IPS-18a (cell line): ENCODE measurements around the gene ZBTB3.
A peak's percentile ranks its signal among the peaks of the same experiment; 100 is the strongest.

ENCODE experiments used
- H3K27ac ChIP-seq: one replicate; pipeline ENCODE4 v1.5.1; 2013; ENCODE audit warnings: low read length
- H3K27me3 ChIP-seq: one replicate; pipeline ENCODE4 v1.6.1; 2013; ENCODE audit warnings: mild to moderate bottlenecking, low read length; ENCODE audit not compliant: control insufficient read depth, insufficient read depth
- H3K36me3 ChIP-seq: one replicate; pipeline ENCODE4 v1.6.1; 2013; ENCODE audit warnings: low read depth, low read length; ENCODE audit not compliant: control insufficient read depth
- H3K4me1 ChIP-seq: one replicate; pipeline ENCODE4 v1.6.1; 2013; ENCODE audit warnings: low read depth, low read length; ENCODE audit not compliant: control insufficient read depth
- H3K4me3 ChIP-seq: one replicate; pipeline ENCODE4 v1.5.1; 2013; ENCODE audit warnings: low read length
- H3K9ac ChIP-seq: one replicate; pipeline ENCODE4 v1.6.1; 2013; ENCODE audit warnings: mild to moderate bottlenecking, low read length, moderate library complexity
- H3K9me3 ChIP-seq: one replicate; pipeline ENCODE4 v1.6.1; 2013; ENCODE audit warnings: low read depth, low read length; ENCODE audit not compliant: control insufficient read depth

The ZBTB3 gene

GRCh38 chr11:62726156-62726914 lies 27.6 kb downstream of the ZBTB3 start:
- H3K4me3 ChIP-seq = peak overlapping the region; percentile 66
- H3K9me3 ChIP-seq = no peaks in the 10 kb centered on the region
- peaks cover 39% of the 10 kb centered on the region for H3K36me3 ChIP-seq
- H3K27ac ChIP-seq = peak overlapping the region; percentile 53
- H3K4me1 ChIP-seq = peaks cover 15% of the 10 kb centered on the region
- H3K9ac ChIP-seq = peak overlapping the region; percentile 77
- no peaks in the 10 kb centered on the region for H3K27me3 ChIP-seq

DNA sequence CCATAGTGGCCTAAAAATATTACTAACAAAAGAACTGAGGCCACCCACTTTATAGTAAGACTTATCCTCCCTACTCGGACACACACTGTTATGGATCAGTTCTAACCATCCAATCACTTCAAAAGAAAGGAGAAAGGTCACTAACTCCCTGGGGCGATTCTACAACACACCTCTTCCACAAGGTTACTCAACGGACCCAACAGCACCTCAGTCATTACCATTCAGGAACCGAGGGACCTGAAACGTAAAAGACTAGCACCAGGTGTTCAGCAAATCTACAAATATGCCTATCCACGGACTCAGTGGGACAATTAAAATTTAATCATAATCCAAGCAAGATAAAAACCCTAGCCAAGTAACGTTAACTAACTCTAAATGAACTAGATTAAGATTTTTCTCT lies 28.3 kb downstream of the ZBTB3 start:
- no peaks in the 10 kb centered on the region for H3K27me3 ChIP-seq
- H3K9me3 ChIP-seq = no peaks in the 10 kb centered on the region
- H3K9ac ChIP-seq = peak overlapping the region; percentile 77
- H3K4me1 ChIP-seq = peaks cover 15% of the 10 kb centered on the region
- peak overlapping the region; percentile 66 for H3K4me3 ChIP-seq
- H3K36me3 ChIP-seq = peaks cover 42% of the 10 kb centered on the region
- no peak overlapping the region for H3K27ac ChIP-seq

DNA sequence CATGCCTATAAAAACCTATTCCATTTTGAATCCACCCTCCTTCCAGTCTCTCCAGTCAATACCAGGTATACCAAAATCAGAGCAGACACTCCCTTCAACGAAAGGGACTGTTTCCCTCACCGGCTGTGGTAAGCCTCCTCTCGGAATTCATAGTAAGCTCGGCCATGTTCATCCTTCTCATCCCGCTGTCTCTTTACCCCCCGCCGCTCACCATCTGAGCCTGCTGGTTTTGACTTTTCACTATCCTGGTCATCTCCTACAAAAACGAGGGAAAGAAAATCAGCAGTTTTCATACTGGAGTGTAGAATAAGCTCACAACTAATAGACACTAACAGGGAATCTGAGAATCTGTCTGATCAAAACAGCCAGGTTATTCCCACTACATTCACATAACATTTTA lies 29.8 kb downstream of the ZBTB3 start:
- H3K36me3 ChIP-seq = peaks cover 56% of the 10 kb centered on the region
- H3K9ac ChIP-seq = no peak overlapping the region

GRCh38 chr11:62721994-62722393 lies 32.0 kb downstream of the ZBTB3 start:
- Histone ChIP-seq H3K9ac (no peak overlapping the region), H3K4me1 (peaks cover 12% of the 10 kb centered on the region), H3K27ac (no peak overlapping the region), H3K4me3 (no peak overlapping the region), H3K36me3 (peaks cover 76% of the 10 kb centered on the region), H3K27me3 (no peaks in the 10 kb centered on the region), H3K9me3 (no peaks in the 10 kb centered on the region)

More for the DNA sequence above, 29.8 kb downstream of the ZBTB3 start:
- Histone ChIP-seq H3K27me3 (no peaks in the 10 kb centered on the region), H3K9me3 (no peaks in the 10 kb centered on the region), H3K4me3 (peak overlapping the region; percentile 66), H3K27ac (no peak overlapping the region), H3K4me1 (peaks cover 12% of the 10 kb centered on the region)

DNA sequence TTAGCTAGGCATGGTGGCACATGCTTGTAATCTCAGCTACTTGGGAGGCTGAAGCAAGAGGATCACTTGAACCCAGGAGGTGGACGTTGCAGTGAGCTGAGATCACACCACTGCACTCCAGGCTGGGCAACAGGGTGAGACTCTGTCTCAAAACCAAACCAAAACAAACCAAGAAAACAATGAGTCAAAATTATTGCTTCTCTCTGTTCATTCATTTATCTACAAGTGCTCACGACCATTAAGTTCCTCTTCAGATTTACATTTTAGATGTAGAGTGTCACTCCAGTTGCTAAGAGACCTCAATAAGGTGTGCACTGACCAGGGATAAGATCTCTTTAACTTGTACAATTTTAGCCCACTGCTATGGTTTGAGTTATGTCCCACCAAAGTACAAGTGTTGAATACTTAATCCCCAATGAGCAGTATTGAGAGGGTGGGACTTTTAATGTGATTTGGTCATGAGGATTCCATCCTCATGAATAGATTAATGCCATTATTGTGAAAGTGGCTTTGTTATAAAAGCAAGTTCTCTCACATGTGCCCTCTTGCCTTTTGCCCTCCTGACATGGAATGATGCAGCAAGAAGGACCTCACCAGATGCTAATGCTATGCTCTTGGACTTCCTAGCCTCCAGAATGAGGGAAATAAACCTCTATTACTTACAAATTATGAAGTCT lies 34.5 kb downstream of the ZBTB3 start:
- no peak overlapping the region for H3K9ac ChIP-seq
- H3K9me3 ChIP-seq = no peaks in the 10 kb centered on the region
- H3K4me1 ChIP-seq = peaks cover 6% of the 10 kb centered on the region
- no peak overlapping the region for H3K27ac ChIP-seq
- no peaks in the 10 kb centered on the region for H3K27me3 ChIP-seq
- H3K4me3 ChIP-seq = no peak overlapping the region
- H3K36me3 ChIP-seq = peaks cover 96% of the 10 kb centered on the region

GRCh38 chr11:62716816-62717215 lies 37.1 kb downstream of the ZBTB3 start:
- no peaks in the 10 kb centered on the region for H3K9me3 ChIP-seq
- no peak overlapping the region for H3K9ac ChIP-seq
- no peaks in the 10 kb centered on the region for H3K27me3 ChIP-seq
- peaks cover 91% of the 10 kb centered on the region for H3K36me3 ChIP-seq
- no peak overlapping the region for H3K27ac ChIP-seq
- peaks cover 8% of the 10 kb centered on the region for H3K4me1 ChIP-seq
- H3K4me3 ChIP-seq = no peak overlapping the region

DNA sequence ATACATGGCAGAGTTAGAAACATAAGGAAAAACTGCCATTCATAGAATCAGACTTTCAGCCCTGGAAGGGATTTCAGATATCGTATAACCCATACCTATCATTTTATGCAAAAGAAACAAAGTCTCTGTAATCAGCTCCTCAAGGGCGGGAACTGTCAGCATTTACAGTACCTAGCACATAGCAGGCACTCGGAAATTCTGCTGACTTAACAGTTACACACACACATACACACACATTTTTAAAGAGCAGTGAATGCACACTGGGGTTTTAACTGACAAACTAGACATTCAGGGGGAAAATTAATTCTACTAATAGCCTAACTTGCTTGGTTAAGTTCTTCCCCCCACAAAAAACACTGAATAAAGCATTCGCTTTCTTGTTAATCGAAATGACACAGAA lies 37.8 kb downstream of the ZBTB3 start:
- Histone ChIP-seq H3K4me3 (no peak overlapping the region), H3K4me1 (peaks cover 8% of the 10 kb centered on the region), H3K9ac (no peak overlapping the region), H3K36me3 (peaks cover 89% of the 10 kb centered on the region), H3K27ac (no peak overlapping the region), H3K27me3 (no peaks in the 10 kb centered on the region), H3K9me3 (no peaks in the 10 kb centered on the region)

- Histone ChIP-seq H3K27ac (no peak overlapping the region), H3K9me3 (no peaks in the 10 kb centered on the region), H3K4me3 (no peak overlapping the region), H3K36me3 (peaks cover 86% of the 10 kb centered on the region), H3K4me1 (peaks cover 10% of the 10 kb centered on the region), H3K9ac (no peak overlapping the region), H3K27me3 (no peaks in the 10 kb centered on the region)
Measured at GRCh38 chr11:62715150-62716130, 38.5 kb downstream of the ZBTB3 start.

DNA sequence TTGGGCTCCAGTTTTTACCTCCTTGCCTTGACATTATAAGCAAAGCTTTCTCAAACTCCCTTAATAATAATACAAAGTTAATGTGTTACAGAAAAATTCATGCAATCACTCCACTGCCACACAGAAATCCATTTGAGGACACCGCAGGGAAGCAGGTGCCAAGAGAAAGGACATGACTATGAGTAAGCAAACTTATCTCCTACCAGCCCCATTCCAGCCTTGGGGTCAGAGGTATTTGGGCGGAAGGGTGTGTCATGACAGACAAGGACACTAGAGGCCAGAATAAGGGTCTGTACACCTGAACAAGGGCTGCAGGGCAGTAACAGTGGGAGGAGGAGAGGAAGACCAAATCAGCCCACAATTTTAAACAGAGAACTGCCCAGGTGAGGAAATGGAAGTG lies 40.6 kb downstream of the ZBTB3 start:
- Histone ChIP-seq H3K27ac (no peak overlapping the region), H3K36me3 (peaks cover 68% of the 10 kb centered on the region), H3K4me3 (no peak overlapping the region), H3K27me3 (no peaks in the 10 kb centered on the region), H3K9ac (no peak overlapping the region), H3K4me1 (peaks cover 22% of the 10 kb centered on the region), H3K9me3 (no peaks in the 10 kb centered on the region)

DNA sequence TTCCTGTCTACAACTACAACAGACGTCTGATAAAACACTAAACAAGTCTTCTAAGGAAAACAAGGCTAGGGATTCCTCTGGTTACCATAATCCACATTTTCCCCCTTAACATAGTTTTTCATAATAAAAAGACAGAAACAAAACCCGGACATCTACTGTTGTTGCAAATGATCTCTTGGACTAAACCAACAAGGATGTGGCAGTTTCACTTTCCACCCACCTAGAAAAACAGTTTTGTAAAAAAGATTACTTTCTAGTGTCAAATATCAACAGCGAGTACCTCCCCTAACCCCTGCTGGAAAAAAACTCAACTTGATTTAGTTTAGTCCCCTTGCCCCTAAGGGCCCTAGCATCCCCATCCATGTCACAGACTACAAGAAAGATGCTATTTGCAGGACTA lies 41.1 kb downstream of the ZBTB3 start:
- no peak overlapping the region for H3K27ac ChIP-seq

GRCh38 chr11:62712276-62712812 lies 41.6 kb downstream of the ZBTB3 start:
- Histone ChIP-seq H3K27ac (no peak overlapping the region), H3K4me1 (peaks cover 28% of the 10 kb centered on the region), H3K9ac (no peak overlapping the region), H3K4me3 (no peak overlapping the region), H3K9me3 (no peaks in the 10 kb centered on the region), H3K27me3 (no peaks in the 10 kb centered on the region), H3K36me3 (peaks cover 58% of the 10 kb centered on the region)

More for the DNA sequence above, 41.1 kb downstream of the ZBTB3 start:
- Histone ChIP-seq H3K9ac (no peak overlapping the region), H3K4me3 (no peak overlapping the region), H3K27me3 (no peaks in the 10 kb centered on the region), H3K9me3 (no peaks in the 10 kb centered on the region), H3K4me1 (peaks cover 25% of the 10 kb centered on the region), H3K36me3 (peaks cover 63% of the 10 kb centered on the region)
